HG02981 (cell line): ENCODE measurements around the gene RASA4.
"Not testable (repeated sequence)": the region's sequence is repeated elsewhere in the genome, so short reads cannot be mapped to it uniquely, and the experiment has no call there.

Source experiments
- ATAC-seq: cut with Tn5 transposase; IDR thresholded peaks from one replicate; pipeline ENCODE4 v1.9.1; 2021; ENCODE audit warnings: mild to moderate bottlenecking, moderate library complexity; ENCODE audit not compliant: unreplicated experiment

The RASA4 gene

GRCh38 chr7:102544372-102544771 is 72.2 kb downstream of the RASA4 start:
- not testable (repeated sequence) for ATAC-seq

- not testable (repeated sequence) for ATAC-seq
These were observed 73.0 kb downstream of the RASA4 start, which contains the start of gene UPK3BL2 for GRCh38 chr7:102543596-102543995. Gene UPK3BL2, minus strand, starts transcription at chr7:102543696. Its CDS starts 60 bp downstream, at chr7:102543636.

- ATAC-seq = not testable (repeated sequence)
These were observed 73.8 kb downstream of the RASA4 start for GRCh38 chr7:102542771-102543170.

GRCh38 chr7:102542083-102542482 is 74.5 kb downstream of the RASA4 start:
- not testable (repeated sequence) for ATAC-seq

GRCh38 chr7:102540604-102541003 is 76.0 kb downstream of the RASA4 start:
- not testable (repeated sequence) for ATAC-seq

- ATAC-seq = not testable (repeated sequence)
These were observed 81.4 kb downstream of the RASA4 start for GRCh38 chr7:102535062-102535615.

- not testable (repeated sequence) for ATAC-seq
These were observed 84.4 kb downstream of the RASA4 start for GRCh38 chr7:102532127-102532526.

- ATAC-seq = not testable (repeated sequence)
These were observed 85.0 kb downstream of the RASA4 start for GRCh38 chr7:102531583-102531982.

GRCh38 chr7:102527822-102528793 is 88.4 kb downstream of the RASA4 start:
- not testable (repeated sequence) for ATAC-seq

- not testable (repeated sequence) for ATAC-seq
These were observed 89.4 kb downstream of the RASA4 start for GRCh38 chr7:102527182-102527581.

GRCh38 chr7:102524803-102525202 is 91.8 kb downstream of the RASA4 start:
- not testable (repeated sequence) for ATAC-seq
